Islet of Langerhans (tissue), 1 donor: Measurements from ENCODE around the gene FGFBP1.

Experiments
- FAIRE-seq: peaks from one replicate; lab custom pipeline; 2011; peaks lifted over from hg19 to GRCh38; lab: Jason Lieb, UNC

FGFBP1 gene

GRCh38 chr4:15938640-15939039 lies at the start of gene FGFBP1:
Gene FGFBP1, minus strand, starts transcription at chr4:15938740. Its CDS starts 2,108 bp downstream, at chr4:15936632.
- no peak for FAIRE-seq

GRCh38 chr4:15988222-15988621 lies 49.7 kb upstream of the FGFBP1 start:
- FAIRE-seq: no peak

DNA sequence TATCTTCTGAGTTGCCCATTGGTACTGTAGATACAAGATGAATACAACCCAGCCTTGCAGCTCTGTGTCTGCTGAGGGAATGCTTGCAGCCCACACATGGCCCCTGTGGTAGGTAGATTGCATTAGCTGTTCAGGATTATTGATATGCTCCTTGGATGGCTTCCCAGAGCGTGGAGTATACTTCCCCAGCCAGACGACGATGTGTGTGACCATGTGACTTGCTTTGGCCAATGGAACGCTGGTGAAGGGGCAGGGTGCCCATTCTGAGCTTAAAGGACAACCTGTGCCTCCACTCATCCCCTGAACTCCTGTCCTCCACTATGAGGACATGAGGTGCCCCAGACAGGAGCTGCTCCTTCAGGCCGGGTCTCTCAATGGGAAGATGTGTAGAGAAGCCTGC lies 48.4 kb upstream of the FGFBP1 start:
- FAIRE-seq: no peak

- no peak for FAIRE-seq
These were observed 45.1 kb upstream of the FGFBP1 start for GRCh38 chr4:15983610-15984009.

DNA sequence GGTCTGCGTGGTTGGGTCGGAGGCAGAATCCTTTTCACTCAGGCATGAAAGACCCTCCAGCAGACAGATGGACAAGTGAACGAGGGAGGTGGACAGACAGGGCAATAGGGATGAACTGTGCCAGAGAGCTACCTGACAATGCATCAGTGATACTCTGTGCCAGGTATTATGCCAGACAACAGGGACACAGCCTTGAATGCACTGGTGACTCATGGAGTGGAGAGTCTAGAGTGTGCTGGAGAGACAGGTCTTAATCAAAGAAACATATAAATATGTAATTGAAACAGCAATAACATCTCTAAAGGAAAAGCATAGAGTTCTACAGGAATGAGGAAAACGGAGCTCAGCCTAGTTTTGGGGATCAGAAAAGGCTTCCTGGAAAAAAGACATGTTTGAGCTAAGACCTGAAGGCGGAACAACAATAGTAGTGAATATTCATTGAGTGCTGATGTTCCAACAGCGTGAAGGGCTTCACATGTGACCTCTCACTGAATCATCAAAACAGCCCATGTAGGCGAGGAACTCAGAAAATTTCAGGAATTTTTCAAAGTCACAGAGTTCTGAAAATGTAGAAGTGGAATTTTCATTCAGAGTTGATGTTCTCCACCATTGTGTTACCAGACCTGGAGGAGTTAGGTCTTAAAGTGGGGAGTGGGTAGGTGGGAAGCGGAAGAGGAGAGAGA lies 44.4 kb upstream of the FGFBP1 start:
- FAIRE-seq: no peak

DNA sequence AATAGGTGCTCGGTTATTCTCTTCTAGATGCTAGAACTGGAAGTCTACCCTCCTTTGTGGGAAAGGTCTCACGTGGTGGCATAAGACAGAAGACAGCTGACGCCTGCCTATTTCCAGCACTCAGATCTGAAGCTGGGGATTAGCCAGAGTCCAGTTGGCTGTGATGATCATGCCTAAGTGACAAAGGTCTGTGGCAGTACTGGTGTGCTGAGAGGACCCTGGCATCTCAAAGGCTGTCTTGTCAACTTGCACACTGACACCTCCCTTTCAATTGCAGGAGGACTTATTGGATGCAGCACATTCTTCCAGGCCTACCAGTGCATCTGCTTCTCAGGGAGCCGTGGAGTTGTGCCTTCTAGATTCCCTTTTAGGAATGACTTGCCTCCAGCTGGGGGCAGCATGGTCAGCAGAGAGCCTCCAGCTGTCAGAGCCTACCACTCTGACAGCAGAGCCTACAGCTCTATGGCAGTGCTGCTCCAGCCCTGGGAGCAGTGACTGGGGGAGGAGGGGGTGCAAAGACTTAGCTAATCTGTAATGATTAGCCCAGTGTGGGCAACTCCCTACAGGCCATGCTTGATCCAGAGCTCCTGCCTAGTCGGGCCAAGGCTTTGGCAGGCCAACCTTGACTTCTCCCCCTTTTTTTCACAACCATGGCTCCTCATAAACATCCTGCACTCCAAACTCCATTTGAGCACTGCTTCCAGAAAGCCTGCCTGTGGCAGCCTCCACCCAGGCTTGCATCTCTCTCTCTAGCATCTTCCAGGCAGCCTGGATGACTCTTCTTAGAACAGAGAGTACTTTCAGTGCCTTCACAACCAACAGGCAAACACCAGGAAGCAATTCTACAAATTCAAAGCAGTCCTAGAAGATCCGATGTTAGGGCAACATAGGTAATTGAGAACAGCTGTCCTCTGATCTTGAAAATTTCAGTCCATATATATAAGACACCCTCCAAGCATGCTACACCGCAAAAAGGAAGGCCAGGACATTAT lies 38.2 kb upstream of the FGFBP1 start:
- FAIRE-seq: no peak

- no peak for FAIRE-seq
These were observed 32.7 kb upstream of the FGFBP1 start for GRCh38 chr4:15971068-15971801.

DNA sequence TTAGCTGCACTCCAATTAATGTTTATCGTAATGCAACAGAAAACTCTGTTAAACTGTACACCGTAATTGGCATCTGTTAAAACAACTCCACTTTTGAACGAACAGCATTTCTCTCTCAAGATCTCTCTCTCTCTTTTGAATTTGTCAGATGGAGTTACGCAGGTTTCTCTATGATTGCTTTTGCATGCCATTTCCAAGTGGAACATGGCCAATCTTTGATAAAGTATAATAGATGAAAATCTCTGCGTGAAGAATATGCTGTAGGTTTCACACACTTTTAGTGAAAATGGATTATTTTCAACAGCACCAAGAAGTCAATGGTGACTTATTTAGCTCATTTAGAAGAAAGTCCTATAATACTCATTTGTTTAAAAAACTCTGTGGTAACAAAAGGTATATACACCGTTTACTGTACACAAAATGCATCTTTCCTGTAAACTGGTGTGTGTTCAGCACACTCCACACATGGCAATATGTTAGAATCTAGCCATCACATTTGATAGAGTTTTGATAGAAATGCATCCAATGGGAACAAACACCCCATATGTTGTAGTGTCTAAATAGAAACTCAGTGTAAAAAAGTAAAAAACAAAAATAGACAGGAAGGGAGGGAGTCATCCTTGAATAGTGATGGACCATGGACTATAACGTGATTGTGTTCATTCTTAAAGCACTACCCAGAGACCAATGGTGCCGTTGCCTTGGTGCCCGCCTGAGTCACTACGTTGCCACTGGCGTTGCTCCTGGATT lies 30.2 kb upstream of the FGFBP1 start:
- FAIRE-seq: no peak

GRCh38 chr4:15965325-15965724 lies 26.8 kb upstream of the FGFBP1 start:
- FAIRE-seq: no peak

DNA sequence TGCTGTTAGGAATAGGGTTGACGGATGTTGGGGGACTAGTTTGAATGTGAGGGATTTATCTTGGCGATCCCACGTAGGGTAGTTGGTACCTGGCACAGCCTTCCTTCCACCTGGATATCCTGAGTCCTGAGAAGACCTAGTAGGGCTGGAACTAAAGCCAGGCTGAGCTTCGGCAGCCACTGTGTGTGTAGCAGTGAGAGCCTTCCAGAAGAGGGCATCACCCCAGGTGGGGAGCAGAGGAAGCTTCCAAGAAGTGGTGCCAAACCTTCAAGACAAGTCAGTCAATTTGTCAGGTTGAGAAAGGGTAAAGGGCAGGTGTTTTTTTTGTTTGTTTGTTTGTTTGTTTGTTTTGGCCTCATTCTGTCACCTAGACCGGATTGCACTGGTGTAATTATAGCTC lies 25.6 kb upstream of the FGFBP1 start:
- FAIRE-seq: no peak

DNA sequence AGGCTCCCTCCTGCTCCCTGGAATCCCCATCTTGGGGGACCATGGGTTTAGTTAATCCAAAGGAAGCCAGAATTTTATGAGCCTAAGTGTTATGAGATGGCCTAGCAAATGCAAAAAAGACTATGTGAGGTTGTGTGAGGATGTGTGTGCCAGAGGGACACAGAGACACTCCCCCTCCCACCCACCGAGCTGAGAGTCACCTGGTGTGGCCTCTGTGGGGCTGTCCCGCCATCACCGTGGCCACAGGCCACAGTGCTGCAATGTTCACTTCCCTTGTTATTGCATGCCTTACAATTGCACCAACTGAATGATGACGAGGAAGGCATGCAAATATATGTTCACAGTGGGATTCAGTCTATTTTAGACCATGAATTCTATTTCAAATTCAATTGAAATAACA lies 25.0 kb upstream of the FGFBP1 start:
- FAIRE-seq: no peak

GRCh38 chr4:15963001-15963451 lies 24.5 kb upstream of the FGFBP1 start, which contains the start of gene FGFBP2:
Gene FGFBP2, minus strand, starts transcription at chr4:15963175. Its CDS starts 46 bp downstream, at chr4:15963129.
- FAIRE-seq: no peak

- no peak for FAIRE-seq
These were observed 23.4 kb upstream of the FGFBP1 start for GRCh38 chr4:15961781-15962510.

DNA sequence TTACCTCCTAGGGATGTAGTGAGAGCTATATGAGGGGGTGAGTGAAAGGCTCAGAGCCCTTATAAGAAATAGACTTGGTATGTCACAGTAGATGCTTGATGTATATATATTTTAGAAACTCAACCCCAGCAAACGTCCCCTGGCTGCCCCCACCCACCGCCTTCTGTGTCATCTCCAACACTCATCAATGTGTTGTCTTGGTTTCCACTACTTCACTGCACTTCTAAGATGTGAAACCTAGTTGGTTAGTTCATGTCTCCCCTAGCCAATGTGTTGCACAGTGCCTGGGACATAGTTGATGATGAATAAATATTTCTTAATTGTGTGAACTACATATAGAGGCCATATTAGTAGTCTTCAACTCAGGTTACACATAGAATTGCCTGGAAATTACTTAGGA lies 20.0 kb upstream of the FGFBP1 start:
- no peak for FAIRE-seq

- no peak for FAIRE-seq
These were observed 17.8 kb upstream of the FGFBP1 start for GRCh38 chr4:15956179-15956850.

GRCh38 chr4:15955670-15956069 lies 17.1 kb upstream of the FGFBP1 start:
- no peak for FAIRE-seq

DNA sequence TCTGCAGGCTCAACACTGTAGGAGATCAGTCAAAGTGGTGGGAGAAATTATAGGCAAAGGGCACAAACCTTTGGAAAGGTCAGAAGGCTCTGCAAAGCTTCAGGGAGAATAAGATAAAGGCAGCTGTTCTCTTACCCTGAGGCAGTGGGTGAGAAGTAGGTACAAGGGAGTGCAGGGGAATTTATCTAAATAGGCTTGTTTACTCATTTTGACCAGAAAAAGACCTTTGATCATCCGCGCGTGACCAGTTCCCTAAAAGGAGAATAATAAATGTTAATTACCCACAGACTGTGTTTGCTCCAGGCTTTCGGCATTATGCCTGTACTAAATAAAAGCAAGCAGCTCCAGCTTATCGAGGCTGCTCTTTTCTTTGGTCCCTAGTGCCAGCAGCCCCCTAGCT lies 15.1 kb upstream of the FGFBP1 start:
- no peak for FAIRE-seq

DNA sequence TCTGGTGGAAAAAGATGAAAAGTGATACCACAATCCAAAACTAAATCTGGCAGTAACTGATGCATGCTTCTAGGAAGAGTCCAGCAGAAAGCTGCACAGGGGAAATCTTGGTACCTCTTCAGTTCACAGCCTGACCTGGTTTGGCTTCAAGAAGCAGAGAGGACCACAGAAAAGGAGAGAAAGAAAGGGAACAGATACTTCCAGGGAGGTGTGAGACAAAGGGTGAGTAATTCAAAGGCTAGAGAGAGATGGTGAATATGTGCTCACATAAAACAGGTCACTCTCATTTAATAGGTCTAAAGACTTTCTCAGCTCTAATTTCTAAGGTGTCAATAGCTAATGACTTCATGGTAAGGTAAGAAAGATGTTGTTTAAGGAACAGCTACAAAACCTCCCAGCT lies 13.2 kb upstream of the FGFBP1 start:
- FAIRE-seq: no peak

GRCh38 chr4:15948826-15949225 lies 10.3 kb upstream of the FGFBP1 start:
- no peak for FAIRE-seq

DNA sequence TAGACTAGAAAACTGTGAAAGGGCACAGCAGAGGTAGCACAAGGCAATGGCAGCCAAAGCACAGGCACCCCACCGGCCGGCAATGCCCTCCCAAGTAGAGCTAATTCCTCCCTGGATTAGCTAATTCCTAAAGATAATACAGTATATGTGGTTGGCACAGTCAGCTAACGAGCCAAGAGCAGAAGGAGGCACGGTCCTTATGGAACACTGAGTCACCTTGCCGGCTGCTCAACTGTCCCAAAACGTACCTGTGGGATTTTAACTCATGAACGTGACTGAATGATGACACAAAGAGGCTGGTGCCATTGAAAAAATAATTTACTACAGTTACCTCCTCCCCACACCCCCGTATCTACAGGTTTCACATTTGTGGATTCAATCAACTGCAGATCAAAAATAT lies 9.1 kb upstream of the FGFBP1 start:
- FAIRE-seq: no peak

DNA sequence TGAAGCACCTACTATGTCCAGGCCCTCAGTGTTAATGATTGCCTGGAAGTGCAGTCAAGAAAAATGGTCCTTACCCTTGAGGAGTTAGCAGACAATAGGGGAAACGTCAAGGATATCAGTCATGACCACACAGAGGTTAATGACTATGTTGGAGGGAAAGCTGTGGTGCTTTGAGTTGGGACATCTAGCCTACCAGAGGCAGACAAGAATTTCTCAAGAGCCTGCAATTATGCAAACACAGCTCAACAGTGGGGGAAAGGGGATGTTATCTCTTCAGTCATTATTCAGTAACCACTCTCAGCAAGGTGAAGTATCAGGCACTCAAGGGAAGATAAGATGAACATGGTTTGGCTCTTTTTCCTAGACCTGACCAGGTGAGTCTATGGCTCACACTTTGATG lies 7.0 kb upstream of the FGFBP1 start:
- no peak for FAIRE-seq
